ENCODE data around the gene ANGEL1. TPM values are rescaled to one million over a fixed set of nuclear protein-coding genes. Genes with fewer than 3 reads are reported as not detected.

ANGEL1 gene
- total and polyA plus RNA-seq, 2 of the 13 experiments (the other 11 are each of a cell fraction or from before 2014, with no cell fraction given), result 14.3 to 20.1 TPM

GRCh38 chr14:76812422-76813383 lies at the start of gene ANGEL1 (continued):
- peak; percentile 66; the same call in 1 of the 2 replicates for TF ChIP-seq ZNF770 (CRISPR knock-in tag; IDR thresholded peaks at IDR 0.05)
- TF ChIP-seq, protein P1, sequence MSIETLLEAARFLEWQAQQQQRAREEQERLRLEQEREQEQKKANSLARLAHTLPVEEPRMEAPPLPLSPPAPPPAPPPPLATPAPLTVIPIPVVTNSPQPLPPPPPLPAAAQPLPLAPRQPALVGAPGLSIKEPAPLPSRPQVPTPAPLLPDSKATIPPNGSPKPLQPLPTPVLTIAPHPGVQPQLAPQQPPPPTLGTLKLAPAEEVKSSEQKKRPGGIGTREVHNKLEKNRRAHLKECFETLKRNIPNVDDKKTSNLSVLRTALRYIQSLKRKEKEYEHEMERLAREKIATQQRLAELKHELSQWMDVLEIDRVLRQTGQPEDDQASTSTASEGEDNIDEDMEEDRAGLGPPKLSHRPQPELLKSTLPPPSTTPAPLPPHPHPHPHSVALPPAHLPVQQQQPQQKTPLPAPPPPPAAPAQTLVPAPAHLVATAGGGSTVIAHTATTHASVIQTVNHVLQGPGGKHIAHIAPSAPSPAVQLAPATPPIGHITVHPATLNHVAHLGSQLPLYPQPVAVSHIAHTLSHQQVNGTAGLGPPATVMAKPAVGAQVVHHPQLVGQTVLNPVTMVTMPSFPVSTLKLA (IDR thresholded peaks at IDR 0.05), result peak; percentile 85
- TF ChIP-seq ARNT2 (CRISPR knock-in tag; IDR thresholded peaks at IDR 0.05; ENCODE audit: low read depth), result peak; percentile 52; the same call in 1 of the 2 replicates
- TF ChIP-seq ZNF614 (CRISPR knock-in tag; IDR thresholded peaks at IDR 0.05; ENCODE audit: borderline replicate concordance), result peak; percentile 62; the same call in 1 of the 2 replicates
- no peak for TF ChIP-seq BRD4 (CRISPR knock-in tag; IDR thresholded peaks at IDR 0.05)
- no peak for TF ChIP-seq MEIS2 (CRISPR knock-in tag; IDR thresholded peaks at IDR 0.05)
- TF ChIP-seq MLXIP (CRISPR knock-in tag; IDR thresholded peaks at IDR 0.05; ENCODE audit: borderline replicate concordance), result no peak
- peak; percentile 89 for TF ChIP-seq DMAP1 (CRISPR knock-in tag; IDR thresholded peaks at IDR 0.05)
- TF ChIP-seq PTBP1 (IDR thresholded peaks at IDR 0.05; ENCODE audit: low read depth, low read length, poor library complexity, severe bottlenecking), result no peak
- no peak; the same call in 1 of the 2 replicates for TF ChIP-seq ZMAT3 (CRISPR knock-in tag; conservative IDR thresholded peaks at IDR 0.05)
- TF ChIP-seq ZNF33A (CRISPR knock-in tag; IDR thresholded peaks at IDR 0.05; ENCODE audit: borderline replicate concordance), result no peak
- TF ChIP-seq ZBTB7B (CRISPR knock-in tag; IDR thresholded peaks at IDR 0.05), result peak; percentile 45; the same call in 1 of the 2 replicates
- TF ChIP-seq ASH2L (IDR thresholded peaks at IDR 0.05; ENCODE audit: insufficient read length, low read depth, low read length), result peak; percentile 44
- TF ChIP-seq, protein P2, sequence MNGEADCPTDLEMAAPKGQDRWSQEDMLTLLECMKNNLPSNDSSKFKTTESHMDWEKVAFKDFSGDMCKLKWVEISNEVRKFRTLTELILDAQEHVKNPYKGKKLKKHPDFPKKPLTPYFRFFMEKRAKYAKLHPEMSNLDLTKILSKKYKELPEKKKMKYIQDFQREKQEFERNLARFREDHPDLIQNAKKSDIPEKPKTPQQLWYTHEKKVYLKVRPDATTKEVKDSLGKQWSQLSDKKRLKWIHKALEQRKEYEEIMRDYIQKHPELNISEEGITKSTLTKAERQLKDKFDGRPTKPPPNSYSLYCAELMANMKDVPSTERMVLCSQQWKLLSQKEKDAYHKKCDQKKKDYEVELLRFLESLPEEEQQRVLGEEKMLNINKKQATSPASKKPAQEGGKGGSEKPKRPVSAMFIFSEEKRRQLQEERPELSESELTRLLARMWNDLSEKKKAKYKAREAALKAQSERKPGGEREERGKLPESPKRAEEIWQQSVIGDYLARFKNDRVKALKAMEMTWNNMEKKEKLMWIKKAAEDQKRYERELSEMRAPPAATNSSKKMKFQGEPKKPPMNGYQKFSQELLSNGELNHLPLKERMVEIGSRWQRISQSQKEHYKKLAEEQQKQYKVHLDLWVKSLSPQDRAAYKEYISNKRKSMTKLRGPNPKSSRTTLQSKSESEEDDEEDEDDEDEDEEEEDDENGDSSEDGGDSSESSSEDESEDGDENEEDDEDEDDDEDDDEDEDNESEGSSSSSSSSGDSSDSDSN (CRISPR knock-in tag; IDR thresholded peaks at IDR 0.05), result peak; percentile 81
- TF ChIP-seq ZNF761 (CRISPR knock-in tag; conservative IDR thresholded peaks at IDR 0.05), result peak; percentile 87; the same call in 1 of the 2 replicates
- no peak for TF ChIP-seq ZNF720 (CRISPR knock-in tag; IDR thresholded peaks at IDR 0.05)
- no peak for TF ChIP-seq TEF (CRISPR knock-in tag; IDR thresholded peaks at IDR 0.05)
- TF ChIP-seq ZNF577 (CRISPR knock-in tag; IDR thresholded peaks at IDR 0.05; ENCODE audit: borderline replicate concordance, low read depth), result no peak
- TF ChIP-seq BHLHE40 (IDR thresholded peaks at IDR 0.05; ENCODE audit: low read length), result no peak

Measured in HepG2 (cell line).